K562 (cell line): Measurements from ENCODE around the gene RNF224. TPM values are rescaled to one million over a fixed set of nuclear protein-coding genes. Genes with fewer than 3 reads are reported as not detected.

Experiments
- ARID4B ChIP-seq: sonication (generic); formaldehyde crosslinking; IDR thresholded peaks from 2 replicates; pipeline ENCODE4 v1.8.0; 2022; ENCODE audit warnings: mild to moderate bottlenecking, missing genetic modification reagents
- ESRRA ChIP-seq: fragments of 450-650 bp; IDR thresholded peaks from 2 replicates; pipeline ENCODE4 v1.6.1; 2014; ENCODE audit warnings: low read depth, mild to moderate bottlenecking, moderate library complexity, borderline replicate concordance
- ETV5 ChIP-seq: sonication (generic); formaldehyde crosslinking; IDR thresholded peaks from 2 replicates; pipeline ENCODE4 v1.4.0; 2020; ENCODE audit warnings: low read depth, mild to moderate bottlenecking, missing genetic modification reagents
- GABPB1 ChIP-seq: sonication (generic); formaldehyde crosslinking; IDR thresholded peaks from 2 replicates; pipeline ENCODE4 v1.8.0; 2022; ENCODE audit warnings: mild to moderate bottlenecking, missing genetic modification reagents
- HDAC8 ChIP-seq: fragments of 450-650 bp; IDR thresholded peaks from 2 replicates; pipeline ENCODE4 v1.6.1; 2016; ENCODE audit warnings: mild to moderate bottlenecking, missing genetic modification characterization, moderate library complexity, missing compliant biosample characterization
- NR1H2 ChIP-seq: sonication (generic); formaldehyde crosslinking; IDR thresholded peaks from 2 replicates; pipeline ENCODE4 v1.4.0; 2020; ENCODE audit warnings: mild to moderate bottlenecking, missing genetic modification reagents
- RB1 ChIP-seq: fragments of 450-650 bp; IDR thresholded peaks from 2 replicates; pipeline ENCODE4 v1.6.1; 2017; ENCODE audit warnings: low read depth, mild to moderate bottlenecking
- SOX6 ChIP-seq: fragments of 450-650 bp; IDR thresholded peaks from 2 replicates; pipeline ENCODE4 v1.6.1; 2014; ENCODE audit warnings: mild to moderate bottlenecking
- polyA plus RNA-seq, 8 experiments: library from polyadenylated mRNA; depleted of rRNA in 4 of 8; stranded (reverse) in 5 of 8; unstranded in 3 of 8; fragments of >200 nt; fragmentation: Nextera tagmentation in 2 of 8; fragmentation: Illumina TruSeq in 1 of 8; extraction: Ambion mirVana in 2 of 8; extraction: Trizol in 1 of 8; gene quantifications; 2 replicates each; pipeline versions ENCODE4 v1.2.1 to v1.2.3, GENCODE V29; 2011 to 2014; ENCODE audit warnings: inconsistent platforms in 1 of 8, missing spikeins in 1 of 8
- total RNA-seq, 7 experiments: library from RNA; depleted of rRNA in 6 of 7; stranded (reverse); fragments of >200 nt in 6 of 7; fragmentation: Illumina TruSeq in 2 of 7; extraction: Trizol in 2 of 7; gene quantifications; 2 replicates each; pipeline versions ENCODE4 v1.2.1 to v1.2.3, GENCODE V29; 2011 to 2021; ENCODE audit warnings: low replicate concordance in 1 of 7

The RNF224 gene
- total and polyA plus RNA-seq, 9 of the 15 experiments (the other 6 are each of a cell fraction or from before 2014, with no cell fraction given), result not detected

GRCh38 chr9:137240318-137240840, 13.1 kb downstream of the RNF224 start (continued):
- TF ChIP-seq GABPB1 (CRISPR knock-in tag) (peak; percentile 81), SOX6 (peak; percentile 58), ARID4B (CRISPR knock-in tag) (peak; percentile 78; the same call in 1 of the 2 replicates), RB1 (peak; percentile 81; the same call in 1 of the 2 replicates), HDAC8 (tag) (peak; percentile 82), ESRRA (peak; percentile 67; the same call in 1 of the 2 replicates), ETV5 (CRISPR knock-in tag) (peak; percentile 68; the same call in 1 of the 2 replicates), NR1H2 (CRISPR knock-in tag) (peak; percentile 92; the same call in 1 of the 2 replicates)
